Body of pancreas (tissue), 4 donors: ENCODE measurements around the gene VRK1.

Experiments
- POLR2A ChIP-seq, 3 donors: fragments of 450-650 bp; IDR thresholded peaks; one replicate each; pipeline ENCODE4 v1.6.1; 2016; ENCODE audit warnings: antibody characterized with exemption in 3 of 3, mild to moderate bottlenecking in 2 of 3
- TF ChIP-seq, protein P1 (sequence below), 7 experiments: fragments of 450-650 bp in 4 of 7; fragments of 200-600 bp in 3 of 7; sonication (generic) in 3 of 7; IDR thresholded peaks; one replicate each; pipeline ENCODE4 v1.5.1; 2016 to 2019; ENCODE audit warnings: antibody characterized with exemption in 7 of 7

GRCh38 chr14:96823652-96824051 is 26.5 kb downstream of the VRK1 start:
- no peak for TF ChIP-seq POLR2A (IDR thresholded peaks at IDR 0.05)
- TF ChIP-seq, protein P1, sequence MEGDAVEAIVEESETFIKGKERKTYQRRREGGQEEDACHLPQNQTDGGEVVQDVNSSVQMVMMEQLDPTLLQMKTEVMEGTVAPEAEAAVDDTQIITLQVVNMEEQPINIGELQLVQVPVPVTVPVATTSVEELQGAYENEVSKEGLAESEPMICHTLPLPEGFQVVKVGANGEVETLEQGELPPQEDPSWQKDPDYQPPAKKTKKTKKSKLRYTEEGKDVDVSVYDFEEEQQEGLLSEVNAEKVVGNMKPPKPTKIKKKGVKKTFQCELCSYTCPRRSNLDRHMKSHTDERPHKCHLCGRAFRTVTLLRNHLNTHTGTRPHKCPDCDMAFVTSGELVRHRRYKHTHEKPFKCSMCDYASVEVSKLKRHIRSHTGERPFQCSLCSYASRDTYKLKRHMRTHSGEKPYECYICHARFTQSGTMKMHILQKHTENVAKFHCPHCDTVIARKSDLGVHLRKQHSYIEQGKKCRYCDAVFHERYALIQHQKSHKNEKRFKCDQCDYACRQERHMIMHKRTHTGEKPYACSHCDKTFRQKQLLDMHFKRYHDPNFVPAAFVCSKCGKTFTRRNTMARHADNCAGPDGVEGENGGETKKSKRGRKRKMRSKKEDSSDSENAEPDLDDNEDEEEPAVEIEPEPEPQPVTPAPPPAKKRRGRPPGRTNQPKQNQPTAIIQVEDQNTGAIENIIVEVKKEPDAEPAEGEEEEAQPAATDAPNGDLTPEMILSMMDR (IDR thresholded peaks at IDR 0.05) = no peak
